Effector CD4-positive, alpha-beta T cell (primary cell): ENCODE results near the gene DIPK1B.

ENCODE experiments used
- DNase-seq: peaks from one replicate; pipeline ENCODE4 v3.0.0-alpha.2; 2020

DIPK1B gene

DNA sequence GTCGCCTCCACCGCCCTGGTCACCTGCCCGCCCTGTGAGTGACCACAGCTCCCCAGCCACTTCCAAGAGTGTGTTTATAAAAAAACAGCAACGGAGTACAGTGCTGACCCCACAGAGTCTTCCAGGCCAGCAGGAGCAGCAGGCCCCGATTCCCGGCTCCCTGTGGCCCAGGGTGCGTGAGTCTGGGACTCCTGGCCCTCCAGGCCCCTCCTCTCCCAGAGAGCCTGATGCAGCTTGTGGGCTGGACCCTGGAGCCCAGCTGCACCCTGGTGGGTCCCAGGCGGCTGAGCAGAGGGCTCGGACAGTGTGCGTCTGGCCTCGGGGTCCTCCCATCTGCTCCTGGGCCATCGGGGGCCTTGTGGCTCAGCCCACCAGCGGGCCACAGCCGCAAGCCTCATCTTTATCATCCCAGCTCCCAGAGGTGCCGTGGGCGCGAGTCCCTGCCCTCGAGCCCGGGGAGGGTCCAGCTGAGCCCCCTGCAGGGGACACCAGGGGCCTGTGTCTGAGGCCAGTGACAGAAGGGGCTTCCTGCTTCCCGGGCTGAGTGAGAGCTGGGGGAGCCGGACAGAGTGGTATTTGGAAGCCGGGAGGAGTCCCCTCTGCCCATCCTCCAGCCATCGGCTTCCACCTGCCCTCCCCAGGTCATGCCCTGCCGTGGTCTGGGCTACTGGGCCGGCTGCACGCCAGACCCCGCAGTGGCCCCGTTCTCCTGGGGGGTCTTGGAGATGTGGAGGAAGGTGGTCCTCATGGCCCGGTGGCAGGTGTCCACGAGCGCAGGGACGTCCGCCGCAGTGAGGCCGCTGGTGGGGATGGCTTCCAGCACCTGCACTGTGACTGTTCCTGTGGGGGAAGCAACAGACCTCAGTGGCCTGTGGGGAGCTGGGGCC, 39.0 kb upstream of the DIPK1B start:
- DNase-seq = no peak

DNA sequence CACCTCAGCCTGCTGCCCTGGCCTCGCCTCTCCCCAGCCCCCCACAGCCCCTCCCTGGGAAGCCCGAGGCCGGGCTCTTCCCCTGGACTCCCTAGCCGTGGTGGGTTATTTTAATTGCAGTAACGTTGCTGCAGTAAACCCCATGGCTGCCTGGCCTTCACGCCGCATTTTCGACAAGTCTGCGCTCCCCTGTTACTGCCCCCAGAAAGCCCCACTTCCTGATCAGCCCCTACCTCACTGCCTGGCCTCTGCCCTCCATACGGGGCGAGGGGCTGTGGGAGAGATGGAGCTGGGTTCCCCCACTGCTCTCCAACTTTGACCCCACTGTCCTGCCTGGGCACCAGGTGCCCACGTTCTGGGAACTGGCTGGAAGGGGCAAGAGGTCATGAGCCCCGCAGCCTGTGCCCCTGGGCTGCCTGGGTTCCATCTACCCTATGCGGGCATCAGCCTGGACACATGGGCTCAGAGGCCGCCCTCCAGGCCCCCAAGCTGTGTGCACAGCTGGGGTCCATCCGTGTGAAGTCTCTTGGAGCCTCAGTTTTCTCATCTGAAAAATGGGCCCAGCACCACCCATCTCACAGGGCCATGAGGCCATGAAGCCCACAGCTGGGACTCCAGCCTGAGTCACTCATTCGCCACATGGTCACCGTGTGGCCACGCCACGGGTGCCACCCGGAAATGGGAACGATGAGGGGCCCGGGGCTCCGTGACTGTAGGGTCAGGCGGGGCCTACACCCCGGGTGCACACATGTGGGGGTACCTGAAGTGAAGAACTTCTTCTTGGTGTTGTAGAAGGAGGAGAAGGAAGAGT, 38.2 kb upstream of the DIPK1B start:
- no peak for DNase-seq

DNA sequence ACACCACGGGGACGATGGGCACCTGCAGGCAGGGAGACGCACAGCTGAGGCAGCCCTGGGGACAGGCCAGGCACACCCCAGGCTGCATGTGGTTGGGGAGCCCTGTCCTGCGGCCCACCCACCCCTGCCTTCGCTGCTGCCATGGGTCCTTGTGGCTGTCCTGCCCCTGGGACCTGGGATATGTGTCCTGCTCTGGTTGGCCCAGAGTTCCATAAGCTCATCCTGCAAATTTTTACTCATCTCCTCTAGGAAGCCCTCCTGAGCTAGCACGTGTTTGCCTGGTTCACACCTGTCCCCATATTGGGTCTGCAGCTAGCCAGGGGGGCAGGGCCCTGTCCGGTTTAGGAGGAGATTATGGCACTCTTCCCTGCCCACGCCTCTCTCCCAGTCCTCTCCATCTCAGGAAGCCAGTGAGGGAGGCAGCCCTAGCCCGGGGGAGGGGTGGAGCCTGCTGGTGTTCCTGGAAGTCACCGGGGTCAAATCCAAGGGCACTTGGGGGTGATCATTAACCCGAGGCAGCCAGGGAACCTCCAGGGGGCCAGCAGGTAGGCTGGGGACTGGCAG, 37.5 kb upstream of the DIPK1B start:
- no peak for DNase-seq

DNA sequence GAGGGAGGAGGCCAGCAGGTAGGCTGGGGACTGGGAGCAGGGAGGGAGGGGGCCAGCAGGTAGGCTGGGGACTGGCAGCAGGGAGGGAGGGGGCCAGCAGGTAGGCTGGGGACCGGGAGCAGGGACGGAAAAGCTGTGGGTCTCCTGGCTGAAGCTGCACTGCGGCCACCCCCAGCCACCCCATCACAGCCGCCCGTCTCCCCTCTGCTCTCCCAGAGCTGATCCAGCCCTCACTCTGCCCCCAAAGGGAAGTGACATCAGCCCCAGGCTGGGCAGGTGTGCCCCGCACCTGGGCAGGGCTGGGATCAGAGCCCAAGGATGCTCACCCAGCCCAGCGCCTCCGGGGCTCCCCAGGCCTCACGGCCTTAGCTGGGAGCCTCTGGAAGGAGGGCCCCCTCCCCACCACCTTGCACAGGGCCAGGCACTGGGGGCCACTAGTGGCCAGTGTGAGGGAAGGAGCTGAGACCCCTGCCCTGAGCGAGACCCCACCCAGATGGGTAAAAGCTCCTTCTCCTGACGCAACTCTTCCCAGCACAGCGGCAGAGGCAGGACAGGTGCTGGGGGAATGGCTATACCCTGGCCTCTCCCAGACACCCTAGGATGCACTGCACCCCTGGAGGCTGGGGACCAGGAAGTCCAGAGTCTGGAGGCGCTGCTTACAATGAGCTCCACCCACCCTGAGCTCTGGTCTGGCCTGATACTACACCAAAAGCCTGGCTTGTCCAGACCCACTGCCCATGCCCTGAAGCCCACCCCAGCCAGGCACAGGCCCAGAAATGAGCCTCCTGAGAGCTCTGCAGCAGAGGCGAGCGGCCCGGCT, 36.7 kb upstream of the DIPK1B start:
- no peak for DNase-seq

DNA sequence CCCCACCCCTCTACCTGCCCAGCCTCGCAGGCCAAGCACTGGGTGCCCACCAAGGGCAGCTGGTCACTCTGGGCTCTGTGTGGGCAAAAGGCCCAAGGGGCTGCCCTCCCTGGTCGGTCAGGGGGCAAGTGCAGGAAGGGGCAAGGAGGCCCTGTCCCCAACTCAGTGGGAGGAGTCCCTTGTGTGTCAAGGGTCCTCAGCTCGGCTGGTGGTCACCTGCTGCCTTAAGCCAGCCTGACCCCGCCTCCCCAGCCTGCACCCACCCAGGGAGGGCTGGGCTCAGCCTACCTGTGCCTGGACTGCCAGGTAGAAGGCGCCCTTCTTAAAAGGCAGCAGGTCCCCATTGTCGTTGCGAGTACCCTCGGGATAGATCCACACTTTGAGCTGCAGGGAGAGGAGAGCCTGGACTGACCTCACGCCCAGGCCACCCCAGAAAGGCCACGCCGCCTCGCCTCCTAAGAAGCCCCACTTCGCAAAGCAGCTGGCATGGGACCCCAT, 36.0 kb upstream of the DIPK1B start:
- no peak for DNase-seq

DNA sequence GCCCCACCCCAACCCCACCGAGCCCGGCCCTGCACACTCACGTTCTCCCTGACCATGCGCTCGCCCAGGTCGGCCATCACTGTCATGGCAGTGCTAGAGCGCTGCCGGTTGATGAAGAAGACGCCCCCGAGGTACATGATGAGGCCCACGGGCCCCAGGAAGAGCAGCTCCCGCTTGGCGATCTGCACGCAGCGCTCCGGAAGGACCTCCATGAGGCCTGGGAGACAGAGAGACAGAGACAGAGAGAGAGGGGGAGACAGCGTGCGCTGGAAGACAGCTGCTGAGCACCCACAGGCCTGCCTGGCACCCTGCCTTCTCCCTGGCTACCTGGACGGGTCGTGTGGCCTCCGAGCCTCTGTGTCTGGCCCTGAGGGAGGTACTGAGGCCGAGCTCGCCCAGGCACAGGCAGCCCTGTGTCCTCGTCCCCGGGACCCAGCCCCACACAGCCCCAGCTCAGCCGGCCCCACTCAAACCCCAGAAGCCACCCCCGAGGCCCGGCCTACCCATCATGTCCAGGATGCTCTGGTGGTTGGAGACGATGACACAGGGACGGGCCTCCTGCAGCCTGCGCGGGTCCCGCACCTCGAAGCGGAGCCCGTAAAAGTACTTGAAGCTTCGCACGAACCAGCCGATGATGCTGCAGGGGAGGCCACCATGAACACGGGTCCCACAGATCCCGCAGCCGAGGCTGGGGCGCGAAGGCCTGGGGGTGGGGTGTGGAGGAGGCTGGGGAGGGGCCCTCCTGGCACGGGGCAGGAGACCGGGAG, 35.3 kb upstream of the DIPK1B start:
- DNase-seq = no peak

DNA sequence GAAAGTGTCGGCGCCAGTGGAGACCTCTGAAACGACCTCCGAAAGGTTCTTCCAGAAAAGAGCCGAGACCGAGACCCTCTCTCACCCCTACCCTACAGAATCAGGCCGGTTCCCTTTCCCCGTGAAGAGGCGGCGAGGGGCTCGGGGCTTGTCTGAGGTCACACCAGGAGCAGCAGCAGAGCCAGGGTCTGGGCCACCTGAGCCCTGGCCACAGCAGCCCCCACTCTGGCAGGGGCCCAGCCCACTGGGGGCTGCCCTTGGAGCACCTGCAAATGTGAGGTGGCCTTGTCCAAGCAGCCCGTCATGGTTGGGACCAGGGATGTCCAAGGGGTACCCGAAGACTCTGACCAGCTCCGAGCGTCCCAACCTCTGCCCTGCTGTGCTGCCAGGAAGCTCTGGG, 34.3 kb upstream of the DIPK1B start:
- DNase-seq = no peak

DNA sequence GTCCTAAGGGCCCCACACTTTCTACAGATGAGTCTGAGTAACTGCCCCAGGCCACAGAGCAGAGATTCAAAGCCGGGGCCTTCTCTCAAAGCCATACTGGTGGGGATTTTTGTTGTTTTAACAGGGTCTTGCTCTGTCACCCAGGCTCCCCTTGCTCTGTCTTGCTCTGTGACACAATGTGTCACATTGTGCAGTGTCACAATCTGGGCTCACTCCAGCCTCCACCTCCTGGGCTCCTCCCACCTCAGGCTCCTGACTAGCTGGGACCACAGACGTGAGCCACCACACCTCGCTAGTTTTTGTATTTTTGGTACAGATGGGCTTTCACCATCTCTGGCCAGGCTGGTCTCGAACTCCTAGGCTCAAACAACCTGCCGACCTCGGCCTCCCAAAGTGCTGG, 33.7 kb upstream of the DIPK1B start:
- no peak for DNase-seq

DNA sequence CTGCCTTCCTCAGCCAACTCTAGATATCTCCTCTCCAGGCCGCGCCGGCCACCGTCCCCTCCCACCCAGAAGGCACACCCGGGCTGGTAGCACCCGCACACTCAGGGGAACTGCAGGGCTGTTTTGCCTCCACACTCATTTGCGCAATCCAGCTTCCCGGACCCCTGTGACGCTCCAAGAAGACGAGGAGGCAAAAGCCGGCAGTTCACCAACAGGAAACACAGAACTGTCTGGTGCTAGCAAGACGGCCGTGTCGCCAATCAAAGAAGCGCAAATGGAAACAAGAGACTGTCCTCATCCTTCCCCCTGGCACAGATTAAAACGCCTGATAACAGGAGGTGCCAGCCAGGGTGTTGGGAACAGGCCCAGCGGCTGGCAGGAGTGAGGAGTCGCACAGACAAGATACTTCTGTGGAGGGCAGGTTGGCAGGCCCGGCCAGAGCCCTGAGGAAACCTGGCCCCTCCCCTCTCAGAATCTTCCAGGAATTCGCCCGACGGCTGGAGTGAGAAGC, 32.9 kb upstream of the DIPK1B start:
- DNase-seq = no peak

DNA sequence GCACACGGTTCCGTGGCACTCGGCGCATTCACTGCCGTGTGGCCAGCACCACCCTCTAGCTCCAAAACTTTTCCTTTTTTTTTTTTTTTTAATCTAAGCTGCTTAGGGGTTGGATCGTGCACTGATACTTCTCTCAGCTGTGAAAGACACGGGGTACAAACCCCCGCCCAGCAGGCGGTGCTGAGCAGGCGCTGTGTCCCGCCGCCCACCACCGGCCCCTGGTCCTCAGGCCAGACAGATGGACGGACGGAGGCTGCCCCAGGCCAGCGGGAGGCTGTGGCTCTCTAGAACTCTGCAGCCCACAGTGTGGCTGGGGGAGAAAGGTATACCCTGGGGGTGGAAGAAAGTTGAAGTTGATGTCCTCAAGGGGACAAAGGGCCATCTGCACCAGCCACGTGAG, 31.3 kb upstream of the DIPK1B start:
- DNase-seq = no peak

DNA sequence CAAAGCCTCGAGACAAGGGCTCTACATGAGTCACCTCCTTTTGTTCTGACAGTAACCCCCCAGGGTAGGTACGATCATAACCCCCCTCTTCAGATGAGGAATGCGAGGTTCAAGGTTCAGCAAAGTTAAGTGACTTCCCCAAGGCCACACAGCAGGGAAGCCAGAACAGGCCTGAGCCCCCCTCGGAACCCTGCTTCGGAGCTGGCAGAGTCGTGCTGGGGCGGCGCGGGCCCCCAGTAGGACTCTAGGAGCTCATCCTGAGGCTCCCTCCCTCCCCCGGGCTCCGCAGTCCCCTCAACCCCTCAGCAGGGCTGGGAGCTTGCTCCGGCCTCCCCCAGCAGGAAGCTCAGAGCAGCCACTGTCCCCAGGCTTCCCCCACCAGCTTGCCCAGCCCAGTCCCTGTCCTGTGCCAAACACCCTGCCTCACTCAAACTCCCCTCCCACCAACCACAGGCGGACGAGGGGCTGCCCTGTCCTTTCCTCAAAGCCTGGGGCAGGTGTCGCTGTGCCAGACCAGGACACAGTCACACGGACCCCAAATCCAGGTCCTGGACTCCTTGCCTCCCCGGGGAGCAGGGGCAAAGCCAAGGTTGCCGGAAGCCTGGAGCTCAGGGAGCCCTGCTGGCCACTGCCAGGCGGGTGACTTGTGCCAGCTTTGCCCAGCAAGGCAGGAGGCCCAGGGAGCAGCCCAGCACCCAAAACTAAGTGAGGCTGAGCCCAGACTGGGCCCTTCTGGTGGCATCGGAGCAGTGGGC, 30.2 kb upstream of the DIPK1B start:
- no peak for DNase-seq

DNA sequence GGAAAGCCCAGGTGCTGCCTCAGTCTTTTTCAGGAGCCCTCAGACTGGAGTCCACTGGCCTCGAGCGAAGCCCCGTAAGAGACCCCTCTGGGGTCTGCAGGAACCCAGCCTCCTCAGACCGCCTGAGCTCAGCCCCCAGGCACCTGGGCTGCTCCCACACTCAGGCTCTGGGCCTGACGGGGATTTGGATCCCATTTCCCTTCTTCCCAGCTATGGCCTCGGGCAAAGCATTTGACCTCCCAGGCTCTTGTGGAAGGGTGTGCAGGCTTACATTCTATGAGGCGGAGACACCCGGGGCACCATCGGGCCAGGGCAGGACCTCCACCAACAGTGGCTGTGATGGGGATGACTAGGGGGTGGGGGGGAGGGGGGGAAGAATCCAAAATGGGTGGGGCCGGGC, 29.7 kb upstream of the DIPK1B start:
- DNase-seq = no peak

DNA sequence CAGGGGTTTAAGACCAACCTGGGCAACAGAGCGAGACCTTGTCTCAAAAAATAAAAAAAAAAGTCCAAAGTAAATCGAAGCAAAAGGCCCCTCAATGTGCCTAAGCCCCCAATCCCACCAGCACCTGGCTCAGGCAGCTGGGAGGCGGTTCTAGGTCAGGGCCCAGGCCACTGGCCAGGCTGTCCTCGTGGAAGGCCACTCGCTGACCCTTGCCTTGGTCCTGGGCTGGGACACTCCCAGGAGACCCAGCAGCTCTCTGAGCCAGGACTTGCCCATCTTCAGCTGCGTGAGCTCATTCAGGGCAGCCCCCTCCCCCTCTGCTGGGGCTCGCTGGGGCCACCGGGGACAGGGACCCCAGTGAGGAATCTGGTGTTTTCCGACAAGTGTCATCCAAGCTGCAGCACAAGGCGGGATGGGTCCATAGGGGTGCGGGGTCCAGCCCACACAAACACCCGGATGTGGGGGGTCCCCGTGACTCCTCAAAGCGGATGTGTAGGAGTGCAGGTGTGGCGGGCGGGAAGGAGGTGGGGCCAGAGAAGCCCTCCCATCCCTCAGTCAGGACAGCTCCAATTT, 29.1 kb upstream of the DIPK1B start:
- no peak for DNase-seq

DNA sequence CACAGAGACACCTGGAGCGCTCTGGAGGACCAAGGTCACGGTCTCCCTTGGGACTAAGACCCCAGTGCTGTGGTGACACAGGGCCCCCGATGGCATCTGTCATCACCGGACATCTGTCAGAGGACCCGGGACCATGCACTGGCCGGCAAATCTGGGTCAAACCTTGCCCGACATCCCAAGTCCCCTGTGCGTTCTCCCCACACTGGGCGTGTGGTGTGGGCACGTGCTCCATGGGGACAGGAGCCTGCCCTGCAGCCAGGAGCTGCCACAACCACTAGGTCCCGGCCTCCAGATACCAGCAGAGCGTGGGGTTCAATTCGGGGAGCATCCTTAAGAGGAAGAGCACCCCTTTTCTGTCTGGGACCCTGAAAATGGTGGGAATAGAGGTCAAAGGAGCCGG, 28.6 kb upstream of the DIPK1B start:
- DNase-seq = no peak

DNA sequence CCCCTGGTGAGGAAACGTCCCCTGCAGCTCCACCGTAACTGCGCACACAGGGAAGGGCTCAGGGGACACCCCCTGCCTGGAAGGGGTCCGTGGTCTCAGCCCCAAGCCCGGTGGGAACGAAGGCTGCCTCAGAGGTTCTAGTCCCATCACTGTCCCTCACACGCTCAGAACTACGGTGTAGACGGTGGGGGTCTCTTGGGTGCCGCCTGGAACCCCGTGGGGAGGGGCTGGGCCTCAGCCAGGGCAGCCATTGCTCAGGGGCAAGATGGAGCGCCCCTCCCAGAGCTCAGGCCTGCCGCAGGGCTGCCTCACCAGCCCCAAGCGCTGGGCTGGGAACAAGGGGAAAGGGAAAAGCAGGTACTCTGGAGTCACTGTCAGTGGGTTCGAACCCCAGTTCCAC, 28.0 kb upstream of the DIPK1B start:
- DNase-seq = no peak

DNA sequence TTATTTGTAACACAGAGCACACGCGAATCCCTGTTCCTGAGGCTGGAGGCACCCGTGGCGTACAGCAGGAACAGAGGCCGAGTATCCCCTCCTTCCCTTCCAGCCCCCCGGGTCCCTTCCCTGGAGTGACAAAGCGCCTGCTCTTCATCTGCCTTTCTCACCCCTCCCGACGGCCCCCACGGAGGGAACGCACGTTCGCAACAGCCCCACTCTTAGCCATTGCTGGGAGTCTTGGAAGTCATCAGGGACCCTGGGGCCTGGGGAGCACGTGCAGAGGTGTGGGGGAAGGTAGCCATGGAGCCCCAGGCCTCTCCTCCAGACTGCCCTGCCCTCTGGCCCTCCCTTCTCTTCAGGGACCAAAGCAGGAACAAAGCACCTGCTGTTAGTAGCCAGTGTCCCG, 27.6 kb upstream of the DIPK1B start:
- no peak for DNase-seq

DNA sequence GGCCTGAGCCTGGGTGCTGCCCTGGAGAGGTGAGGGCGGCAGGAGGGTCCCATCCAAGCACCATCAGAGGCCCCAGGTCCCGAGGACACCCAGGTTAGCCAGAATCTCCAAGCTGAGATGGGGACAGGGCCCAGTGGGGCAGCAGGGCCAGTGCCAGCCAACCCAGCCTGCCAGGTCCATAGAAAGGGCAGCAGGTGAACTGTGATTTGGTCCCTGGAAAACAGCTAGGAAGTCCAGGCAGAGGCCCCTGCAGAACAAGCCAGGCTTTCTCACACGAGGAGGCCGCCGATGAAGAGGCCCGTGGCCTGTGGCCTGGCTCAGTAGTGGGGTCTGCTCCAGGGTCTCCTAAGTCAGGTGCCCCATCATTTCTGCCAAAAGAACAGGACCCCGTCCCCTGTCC, 27.2 kb upstream of the DIPK1B start:
- DNase-seq = no peak

DNA sequence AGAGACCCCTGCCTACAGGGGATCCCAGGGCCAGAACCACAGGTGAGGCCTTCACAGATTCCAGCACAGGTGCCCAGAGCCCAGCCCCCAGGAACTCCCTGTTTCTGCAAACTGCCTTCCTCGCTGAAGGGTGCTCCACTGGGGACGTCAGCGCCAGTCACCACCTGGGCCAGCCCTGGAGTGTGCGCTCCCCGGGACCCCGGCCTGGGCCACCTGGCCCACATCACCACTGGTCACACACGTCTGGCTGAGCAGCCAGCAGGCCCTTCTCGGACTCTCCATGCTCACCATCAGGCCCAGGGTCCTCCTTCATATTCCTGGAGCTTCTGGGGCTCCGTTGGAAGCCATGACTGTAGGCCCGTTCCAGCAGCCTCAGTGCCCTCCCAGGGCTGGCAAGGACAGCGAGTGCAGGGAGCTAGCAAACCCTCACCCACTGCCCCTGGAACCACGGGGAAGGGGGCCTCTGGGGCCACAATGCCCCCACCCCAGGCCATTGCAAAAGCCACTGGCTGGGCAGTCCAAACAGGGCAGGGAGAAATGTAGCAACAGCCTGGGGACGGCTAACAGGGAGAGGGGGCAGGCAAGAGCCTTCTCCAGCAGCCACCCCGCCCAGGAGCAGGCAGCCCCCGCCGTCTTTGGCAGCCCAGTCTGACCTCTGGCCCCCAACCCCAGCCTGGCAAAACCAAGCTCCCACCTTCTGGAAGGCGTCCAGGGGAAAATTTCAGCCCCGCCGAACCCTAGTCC, 26.4 kb upstream of the DIPK1B start:
- DNase-seq = no peak

DNA sequence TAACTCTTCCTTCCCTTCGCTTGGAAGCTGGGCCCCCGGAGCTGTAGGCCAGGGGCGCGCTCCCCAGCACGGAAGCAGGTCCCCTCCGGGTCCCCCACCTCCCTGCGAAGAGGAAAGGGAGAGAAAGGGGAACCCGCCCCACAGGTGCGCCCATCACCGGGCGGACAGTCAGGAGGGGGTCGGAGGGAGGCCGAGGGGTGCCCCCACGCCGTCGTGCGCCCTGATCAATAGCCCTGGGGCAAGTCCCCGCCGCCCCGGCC, 25.9 kb upstream of the DIPK1B start:
- no peak for DNase-seq
